GM12874 (cell line): ENCODE data around the gene SYNGAP1.

Source experiments
- CTCF ChIP-seq: IDR thresholded peaks from 2 replicates; pipeline ENCODE4 v1.5.1; 2011; ENCODE audit warnings: low read depth, mild to moderate bottlenecking, control low read depth, low read length, moderate library complexity; ENCODE audit not compliant: insufficient read depth

Gene SYNGAP1

GRCh38 chr6:33466075-33466735 is 46.3 kb downstream of the SYNGAP1 start:
- TF ChIP-seq CTCF: no peak

- no peak for TF ChIP-seq CTCF
These were observed 47.2 kb downstream of the SYNGAP1 start for GRCh38 chr6:33467091-33467490.

- no peak for TF ChIP-seq CTCF
These were observed 49.8 kb downstream of the SYNGAP1 start for GRCh38 chr6:33469661-33470060.

GRCh38 chr6:33477864-33478263 is 58.0 kb downstream of the SYNGAP1 start:
- TF ChIP-seq CTCF: no peak

GRCh38 chr6:33481192-33481591 is 61.3 kb downstream of the SYNGAP1 start:
- no peak for TF ChIP-seq CTCF

- no peak for TF ChIP-seq CTCF
These were observed 63.8 kb downstream of the SYNGAP1 start for GRCh38 chr6:33483678-33484077.

- no peak for TF ChIP-seq CTCF
These were observed 68.5 kb downstream of the SYNGAP1 start for GRCh38 chr6:33488339-33488738.
